CD4-positive, alpha-beta T cell treated with Interleukin-10 for 1 hour (primary cell): Measurements from ENCODE around the gene CHRM1.
"Not testable (repeated sequence)": the region's sequence is repeated elsewhere in the genome, so short reads cannot be mapped to it uniquely, and the experiment has no call there.

Experiments used
- DNase-seq: peaks from one replicate; pipeline ENCODE4 v3.0.0-alpha.2; 2020

CHRM1 gene

GRCh38 chr11:62874851-62875250, 46.3 kb downstream of the CHRM1 start:
- DNase-seq = no peak

DNA sequence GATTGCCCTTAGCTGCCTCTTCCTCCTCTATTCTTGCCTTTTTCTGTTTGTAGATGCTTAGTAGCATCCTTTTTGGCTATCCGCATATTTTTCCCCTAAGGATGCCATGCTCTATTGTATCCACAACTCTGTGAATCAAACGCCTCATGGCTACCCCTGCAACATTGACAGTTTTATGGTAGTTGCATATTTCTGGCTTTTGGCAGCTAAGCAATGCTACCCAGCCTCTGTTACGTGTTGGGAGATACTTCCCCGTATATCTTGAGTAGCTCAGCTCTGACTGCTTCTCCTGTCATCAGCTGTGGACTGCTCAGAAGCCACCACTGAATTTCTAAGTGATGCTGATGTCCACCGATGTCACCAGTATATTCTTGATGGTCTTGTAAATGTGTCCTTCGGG, 55.5 kb downstream of the CHRM1 start:
- no peak for DNase-seq

DNA sequence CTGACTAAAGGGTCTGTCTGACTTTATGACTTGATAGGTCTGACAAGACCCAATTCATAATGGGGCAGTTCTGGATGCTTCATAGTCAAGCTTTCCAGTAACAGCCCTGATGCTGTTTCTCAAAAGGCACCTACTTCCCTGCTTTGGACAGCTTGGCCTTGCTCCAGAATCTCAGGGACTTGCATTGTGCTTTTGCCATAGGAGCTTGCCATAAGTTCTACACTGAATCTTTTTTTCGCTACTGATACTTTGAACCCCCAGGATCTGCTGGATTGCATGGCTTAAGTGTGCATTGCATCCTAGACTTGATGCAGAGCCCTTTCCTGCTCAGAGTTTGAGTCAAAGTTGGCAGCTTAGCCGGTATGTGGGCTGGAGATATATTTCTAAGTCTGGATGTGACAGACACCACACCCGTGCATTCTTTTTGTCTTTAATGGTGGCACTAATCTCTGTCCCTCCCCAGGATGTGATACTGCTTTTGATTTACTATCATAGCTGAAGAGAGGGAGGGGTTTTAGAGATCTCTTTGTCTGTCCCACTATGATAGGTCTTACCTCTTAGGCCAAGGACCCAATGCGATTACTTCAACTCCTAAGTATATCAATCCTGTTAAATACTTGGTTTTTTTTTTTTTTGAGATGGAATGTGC, 57.4 kb downstream of the CHRM1 start:
- DNase-seq = no peak

DNA sequence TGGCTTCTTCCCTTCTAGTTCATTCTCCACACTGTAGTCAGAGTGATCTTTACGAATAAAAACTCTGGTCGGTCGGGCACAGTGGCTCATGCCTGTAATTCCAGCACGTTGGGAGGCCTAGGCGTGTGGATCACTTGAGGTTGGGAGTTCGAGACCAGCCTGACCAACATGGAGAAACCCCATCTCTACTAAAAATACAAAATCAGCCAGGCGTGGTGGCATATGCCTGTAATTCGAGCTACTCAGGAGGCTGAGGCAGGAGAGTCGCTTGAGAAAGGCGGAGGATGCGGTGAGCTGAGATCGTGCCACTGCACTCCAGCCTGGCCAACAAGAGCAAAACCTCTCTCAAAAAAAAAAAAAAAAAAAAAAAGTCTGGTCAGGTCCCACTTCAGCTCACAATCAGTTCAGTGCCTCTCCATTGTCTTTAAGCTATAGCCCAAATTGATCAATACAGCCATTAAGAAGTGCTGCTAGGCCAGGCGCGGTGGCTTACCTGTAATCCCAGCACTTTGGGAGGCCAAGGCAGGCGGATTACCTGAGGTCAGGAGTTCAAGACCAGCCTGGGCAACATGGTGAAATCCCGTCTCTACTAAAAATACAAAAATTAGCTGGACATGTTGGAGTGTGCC, 59.5 kb downstream of the CHRM1 start:
- DNase-seq = not testable (repeated sequence)

DNA sequence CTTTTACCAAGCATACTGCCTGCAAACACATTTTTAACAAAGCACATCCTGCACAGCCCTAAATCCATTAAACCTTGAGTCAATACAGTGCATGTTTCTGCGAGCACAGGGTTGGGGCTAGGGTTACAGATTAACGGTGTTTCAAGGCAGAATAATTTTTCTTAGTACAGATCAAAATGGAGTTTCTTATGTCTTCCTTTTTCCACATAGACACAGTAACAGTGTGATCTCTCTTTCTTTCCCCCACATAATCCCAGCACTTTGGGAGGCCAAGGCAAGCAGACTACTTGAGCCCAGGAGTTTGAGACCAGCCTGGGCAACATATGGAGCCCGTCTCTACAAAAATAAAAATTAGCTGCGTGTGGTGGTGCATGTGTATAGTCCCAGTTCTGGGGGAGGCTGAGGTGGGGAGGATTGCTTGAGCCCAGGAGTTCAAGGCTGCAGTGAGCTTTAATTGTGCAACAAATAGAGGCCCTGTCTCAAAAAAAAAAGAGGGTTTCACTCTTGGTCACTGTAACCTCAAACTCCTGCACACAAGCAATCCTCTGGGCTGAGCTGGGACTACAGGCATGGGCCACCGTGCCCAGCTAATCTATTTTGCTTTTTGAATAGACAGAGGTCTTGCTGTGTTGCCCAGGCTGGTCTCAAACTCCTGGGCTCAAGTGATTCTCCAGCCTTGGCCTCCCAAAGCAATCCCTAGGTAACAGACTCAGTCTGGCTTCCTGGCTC, 60.2 kb downstream of the CHRM1 start:
- no peak for DNase-seq

- not testable (repeated sequence) for DNase-seq
Measured at GRCh38 chr11:62859281-62859703, 61.9 kb downstream of the CHRM1 start.
